Measurements from ENCODE around the gene ISLR2.
"Not testable (repeated sequence)": the region's sequence is repeated elsewhere in the genome, so short reads cannot be mapped to it uniquely, and the experiment has no call there.

ISLR2 gene

DNA sequence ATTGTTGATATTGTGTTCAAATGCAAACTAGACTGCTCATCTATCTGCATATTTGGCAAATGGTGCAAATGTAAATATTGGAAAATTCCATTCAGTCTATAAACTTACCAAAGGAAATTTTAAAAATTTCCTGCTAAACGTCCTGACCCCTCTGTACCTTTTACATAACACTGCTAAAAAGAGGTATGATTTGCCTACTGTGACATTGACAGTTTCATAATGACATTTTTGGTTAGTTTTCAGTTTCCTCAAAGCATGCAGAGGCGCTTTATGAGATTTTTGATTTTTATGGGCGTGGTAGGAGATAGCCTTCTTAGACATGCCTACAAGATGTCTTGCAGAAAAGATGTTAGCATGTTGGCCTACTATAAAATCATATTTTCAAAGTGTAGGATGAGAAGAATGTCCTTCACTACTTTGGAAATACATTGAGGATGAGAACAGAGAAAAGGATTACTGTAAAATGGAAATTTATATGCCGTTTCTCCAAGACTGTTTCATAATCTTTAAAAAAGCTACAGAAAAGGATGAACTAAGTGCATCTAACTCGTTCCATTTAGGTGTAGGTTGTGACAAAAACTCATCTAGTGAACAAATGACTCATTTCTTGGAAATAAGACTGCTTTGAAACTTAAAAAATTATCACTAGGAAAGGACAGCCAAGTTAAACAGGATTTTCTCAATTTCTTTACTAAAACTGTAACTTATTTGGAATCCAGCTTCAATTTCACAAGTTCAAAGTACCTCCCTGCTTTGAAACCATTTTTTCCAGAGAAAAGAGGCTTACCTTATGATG lies 28.7 kb downstream of the ISLR2 start:
- no peak for DNase-seq

DNA sequence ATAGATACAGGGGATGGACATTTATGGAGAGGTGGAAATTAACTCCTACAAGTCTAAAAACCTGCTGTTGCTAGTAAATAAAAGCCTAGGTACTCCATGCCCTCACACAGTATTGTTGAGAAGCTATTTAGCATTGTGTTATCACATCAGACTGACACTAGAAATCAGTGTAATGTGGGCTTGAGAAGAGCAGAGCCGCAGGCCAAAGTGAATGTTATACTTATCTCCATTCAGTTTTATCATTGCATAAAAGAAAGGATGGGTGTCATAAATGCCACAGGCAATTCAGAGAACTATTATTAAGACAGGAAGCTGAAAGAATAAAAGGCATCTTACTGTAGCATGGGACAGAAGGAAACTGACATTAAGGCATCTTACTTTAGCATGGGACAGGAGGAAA lies 29.4 kb downstream of the ISLR2 start:
- DNase-seq: no peak

DNA sequence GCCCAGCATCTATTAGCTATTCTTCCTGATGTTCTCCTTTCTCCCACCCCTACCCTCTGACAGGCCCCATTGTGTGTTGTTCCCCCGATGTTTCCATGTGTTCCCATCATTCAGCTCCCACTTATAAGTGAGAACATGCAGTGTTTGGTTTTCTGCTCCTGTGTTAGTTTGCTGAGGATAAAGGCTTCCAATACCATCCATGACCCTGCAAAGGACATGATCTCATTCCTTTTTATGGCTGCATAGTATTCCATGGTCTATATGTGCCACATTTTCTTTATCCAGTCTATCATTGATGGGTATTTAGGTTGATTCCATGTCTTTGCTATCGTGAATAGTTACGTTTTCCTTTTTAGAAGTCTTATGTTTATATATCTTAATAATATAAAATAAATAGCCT lies 30.0 kb downstream of the ISLR2 start:
- not testable (repeated sequence) for DNase-seq

DNA sequence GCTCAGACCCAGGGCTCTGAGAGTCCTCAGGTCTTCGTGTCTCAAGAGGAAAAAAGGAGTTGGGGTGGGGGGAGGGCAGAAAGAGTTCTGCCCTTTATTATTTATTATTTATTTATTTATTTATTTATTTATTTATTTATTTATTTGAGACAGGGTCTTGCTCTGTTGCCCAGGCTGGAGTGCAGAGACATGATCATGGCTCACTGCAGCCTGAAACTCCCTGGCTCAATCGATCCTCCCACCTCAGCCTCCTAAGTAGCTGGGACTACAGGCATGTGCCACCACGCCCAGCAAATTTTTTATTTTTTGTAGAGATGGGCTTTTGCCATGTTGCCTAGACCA lies 31.8 kb downstream of the ISLR2 start:
- not testable (repeated sequence) for DNase-seq

DNA sequence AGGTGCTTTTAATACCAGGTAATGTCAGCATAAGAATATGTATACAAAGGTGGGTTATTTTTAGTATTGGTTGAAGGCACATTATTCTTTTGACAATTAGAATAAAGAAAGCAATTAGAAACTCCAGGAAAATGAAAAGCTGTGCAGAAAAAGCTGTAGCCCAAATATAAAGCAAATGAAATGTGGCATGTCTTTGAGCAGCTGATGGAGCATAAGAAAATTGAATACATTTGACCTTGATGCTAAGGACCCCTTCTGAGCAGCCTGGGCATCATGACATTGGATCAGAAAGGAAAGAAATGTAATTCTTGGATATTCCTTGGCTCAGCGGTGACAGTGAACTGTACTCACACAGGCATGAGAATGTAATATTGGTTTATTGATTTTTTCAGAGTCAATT lies 35.1 kb downstream of the ISLR2 start:
- no peak for DNase-seq

DNA sequence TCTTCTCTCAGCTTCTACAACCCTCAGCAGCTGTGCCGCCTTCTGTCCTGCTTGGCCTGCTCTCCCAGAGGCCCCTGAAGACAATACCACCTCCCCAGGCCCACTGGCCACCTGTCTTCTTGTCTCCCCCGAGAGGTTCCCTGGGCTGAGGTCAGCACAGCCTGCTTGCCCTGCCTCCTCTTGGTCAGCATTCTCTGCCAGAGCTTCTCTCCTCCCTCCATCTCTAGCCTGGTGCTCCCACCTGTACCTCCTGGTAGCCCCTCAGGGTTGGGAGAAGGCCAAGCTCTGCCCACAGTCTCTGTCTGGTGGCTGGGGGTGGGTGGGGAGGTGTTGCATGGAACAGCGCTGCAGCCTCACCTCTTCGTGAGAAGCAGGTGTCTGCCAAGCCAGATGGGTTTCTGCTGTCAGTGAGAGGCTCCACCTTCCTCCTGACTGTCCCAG lies 37.5 kb downstream of the ISLR2 start:
- no peak for DNase-seq

DNA sequence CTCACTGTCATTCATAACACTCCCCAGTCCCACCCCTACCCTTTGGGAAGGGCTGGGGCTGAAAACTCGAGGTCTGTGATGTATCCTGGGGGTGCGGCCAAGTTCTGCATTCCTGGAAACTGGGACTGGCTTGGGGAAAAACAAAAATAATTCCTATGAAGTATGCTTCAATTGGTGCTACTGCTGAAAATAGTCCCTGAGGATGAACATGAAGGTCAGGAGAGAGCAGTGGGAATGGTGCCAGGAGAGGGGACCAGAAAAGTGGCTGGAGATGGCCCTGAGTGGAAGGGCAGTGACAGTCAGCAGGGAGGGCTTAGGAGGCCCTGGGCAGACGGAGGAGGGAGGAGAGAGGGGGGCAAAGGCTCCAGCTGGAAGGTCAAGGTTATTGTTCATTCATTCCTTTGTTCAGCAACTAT lies 38.3 kb downstream of the ISLR2 start:
- no peak for DNase-seq

DNA sequence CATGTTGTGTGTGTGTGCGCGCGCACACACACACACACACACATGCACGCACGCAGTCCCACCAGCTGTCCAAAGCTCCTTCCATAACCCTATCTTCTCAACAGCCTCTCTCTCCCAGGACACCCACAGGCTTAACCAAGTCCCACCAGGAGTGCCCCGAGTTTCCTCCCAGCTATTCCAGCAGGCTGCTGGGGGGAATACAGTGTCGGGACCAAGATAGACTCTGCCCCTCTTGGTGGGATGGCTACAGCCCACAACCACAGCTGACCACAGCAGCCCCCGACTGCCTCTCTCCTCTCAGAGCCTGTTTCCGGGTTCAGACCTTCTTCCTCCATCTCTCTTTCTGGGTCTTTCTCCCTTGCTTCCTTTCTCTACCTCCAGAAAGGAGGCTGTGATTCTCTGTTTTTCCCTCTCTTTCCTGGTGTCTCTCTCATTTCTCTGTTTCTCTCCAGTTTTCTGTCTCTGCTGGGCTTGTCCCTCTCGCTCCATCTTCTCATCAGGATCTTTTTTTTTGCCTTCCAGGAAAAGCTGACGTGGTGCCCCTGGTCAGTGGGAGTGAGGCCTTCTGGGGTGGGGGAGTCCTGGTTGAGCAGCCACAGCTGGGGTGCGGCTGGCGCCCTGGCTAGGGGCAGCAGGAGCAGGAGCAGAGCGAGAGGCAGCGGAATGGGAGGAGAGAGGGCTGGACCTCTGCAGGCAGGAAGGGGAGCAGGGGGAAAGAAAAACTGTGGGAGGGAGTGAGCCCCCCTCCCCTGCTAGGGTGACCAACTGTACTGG lies 39.9 kb downstream of the ISLR2 start:
- DNase-seq: no peak

DNA sequence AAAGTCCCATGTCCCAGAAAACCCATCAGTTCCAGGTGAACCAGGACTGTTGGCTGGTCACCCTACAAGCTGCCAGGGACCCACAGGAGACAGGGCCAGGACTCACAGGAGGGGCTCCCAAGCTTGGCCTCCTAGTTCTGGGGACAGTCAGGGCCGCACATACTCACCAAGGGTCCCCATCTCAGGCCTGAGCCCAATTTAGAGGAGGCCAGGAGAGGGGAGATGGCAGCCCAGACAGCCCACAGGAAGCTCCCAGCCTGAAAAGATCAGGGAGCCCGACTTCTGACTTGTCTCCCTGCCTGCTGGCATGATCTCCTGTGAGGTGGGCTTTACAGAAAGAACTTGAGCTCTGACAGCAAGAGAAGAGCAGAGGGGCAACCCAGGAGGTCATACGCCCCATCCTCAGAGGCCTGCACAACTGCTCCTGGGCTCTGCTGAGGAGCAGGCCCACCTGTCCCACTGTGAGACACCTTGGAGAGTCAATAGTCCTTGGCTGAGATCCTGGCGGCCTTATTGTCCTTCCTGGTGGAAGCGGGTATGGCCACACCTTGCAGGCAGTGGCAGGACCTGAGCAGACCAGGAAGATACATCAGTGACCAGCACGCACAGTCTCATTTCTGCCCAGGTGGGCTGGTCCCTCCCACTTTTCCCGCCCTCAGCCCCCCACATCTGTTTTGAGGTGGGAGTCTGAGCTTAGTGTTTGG lies 40.6 kb downstream of the ISLR2 start:
- no peak for DNase-seq

DNA sequence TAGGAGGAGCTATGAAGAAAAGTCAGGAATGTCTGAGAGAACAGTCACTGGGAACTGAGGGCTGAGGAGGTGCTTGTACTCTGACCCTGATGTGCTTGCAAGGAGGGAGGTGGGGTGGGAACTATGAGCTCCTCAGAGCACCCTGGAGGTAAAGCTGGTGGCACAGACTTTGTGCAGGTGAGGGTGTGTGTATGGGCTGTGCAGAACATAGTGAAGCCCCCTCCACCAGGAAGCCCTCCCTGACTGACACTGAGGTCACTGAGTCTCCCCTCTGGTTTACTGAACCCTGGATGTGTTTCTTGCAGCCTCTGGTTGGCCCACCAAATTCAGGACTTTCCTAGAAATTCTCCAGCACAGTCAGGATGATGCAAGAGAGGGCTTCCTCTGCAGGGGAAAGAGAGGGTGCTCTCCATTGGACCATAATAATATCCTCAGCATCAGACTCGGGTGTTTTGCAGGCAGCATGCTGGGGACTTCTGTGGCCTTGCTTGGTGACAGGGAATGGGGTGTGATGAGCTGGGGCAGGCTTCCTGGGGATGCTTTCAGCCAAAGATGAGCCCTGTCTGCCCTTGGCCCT lies 41.7 kb downstream of the ISLR2 start:
- no peak for DNase-seq

DNA sequence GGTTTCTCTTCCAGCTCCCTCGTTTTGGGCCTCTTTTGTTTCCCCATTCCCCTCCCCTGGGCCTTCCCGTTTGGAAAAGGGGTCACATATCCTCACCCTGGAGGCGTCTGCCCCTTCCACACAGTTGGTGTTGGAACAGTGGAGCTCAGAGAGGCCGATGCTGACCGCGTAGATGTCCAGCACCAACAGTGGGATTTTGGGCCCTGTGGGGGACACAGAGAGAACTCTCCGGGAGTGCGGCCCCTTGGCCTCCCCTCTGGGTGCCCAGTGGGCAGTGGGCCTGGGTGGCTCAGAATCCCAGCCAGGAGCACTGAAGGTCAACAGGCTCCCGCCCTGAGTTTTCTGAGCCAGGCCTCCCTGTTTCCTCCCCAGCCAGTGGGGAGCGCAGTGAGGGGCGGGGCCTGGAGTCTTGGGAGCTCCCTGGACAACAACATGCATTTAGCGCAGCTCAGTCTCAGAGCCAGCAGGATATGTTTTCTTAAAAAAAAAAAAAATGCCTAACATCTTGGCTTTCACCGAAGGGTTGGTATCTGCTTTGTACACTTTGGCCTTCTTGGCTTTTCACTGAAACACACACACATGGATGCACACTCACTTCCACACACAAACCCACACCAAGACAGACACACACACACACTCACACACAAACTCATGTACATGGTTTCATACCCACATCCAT lies 42.5 kb downstream of the ISLR2 start:
- peak; percentile 72 for DNase-seq

DNA sequence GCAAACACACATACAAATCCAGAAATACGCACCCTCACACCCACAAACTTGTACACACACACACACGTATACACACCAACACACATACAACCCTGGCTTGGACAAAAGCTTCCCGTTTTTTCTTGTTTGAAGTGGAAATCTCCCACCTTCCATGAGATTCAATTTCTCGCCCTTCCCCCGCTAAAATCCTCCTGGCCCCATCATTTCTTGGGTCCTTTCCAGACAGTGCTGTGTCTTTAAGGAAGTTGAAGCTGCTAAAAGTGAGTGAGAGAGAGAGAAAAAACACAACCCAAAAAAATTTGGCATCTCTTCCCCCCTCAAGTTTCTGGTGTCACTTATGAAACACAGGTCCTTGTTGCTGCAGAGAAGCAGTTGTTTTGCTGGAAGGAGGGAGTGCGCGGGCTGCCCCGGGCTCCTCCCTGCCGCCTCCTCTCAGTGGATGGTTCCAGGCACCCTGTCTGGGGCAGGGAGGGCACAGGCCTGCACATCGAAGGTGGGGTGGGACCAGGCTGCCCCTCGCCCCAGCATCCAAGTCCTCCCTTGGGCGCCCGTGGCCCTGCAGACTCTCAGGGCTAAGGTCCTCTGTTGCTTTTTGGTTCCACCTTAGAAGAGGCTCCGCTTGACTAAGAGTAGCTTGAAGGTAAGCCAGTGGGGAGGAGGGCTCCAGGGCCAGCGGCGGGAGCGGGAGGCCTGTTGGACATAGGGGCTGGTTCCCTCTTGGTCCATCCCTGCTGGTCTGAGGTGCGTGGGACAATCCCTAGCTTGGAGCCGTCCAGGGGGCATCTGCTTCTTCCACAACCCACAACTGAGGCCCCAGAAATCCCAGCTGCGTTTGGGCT lies 43.2 kb downstream of the ISLR2 start, which contains the start of gene ISLR:
ISLR (plus strand) TSS at position 331 of the 839 bp plus-strand sequence. CDS start 1,149 bp downstream, outside the sequence.
- peak; percentile 81 for DNase-seq

DNA sequence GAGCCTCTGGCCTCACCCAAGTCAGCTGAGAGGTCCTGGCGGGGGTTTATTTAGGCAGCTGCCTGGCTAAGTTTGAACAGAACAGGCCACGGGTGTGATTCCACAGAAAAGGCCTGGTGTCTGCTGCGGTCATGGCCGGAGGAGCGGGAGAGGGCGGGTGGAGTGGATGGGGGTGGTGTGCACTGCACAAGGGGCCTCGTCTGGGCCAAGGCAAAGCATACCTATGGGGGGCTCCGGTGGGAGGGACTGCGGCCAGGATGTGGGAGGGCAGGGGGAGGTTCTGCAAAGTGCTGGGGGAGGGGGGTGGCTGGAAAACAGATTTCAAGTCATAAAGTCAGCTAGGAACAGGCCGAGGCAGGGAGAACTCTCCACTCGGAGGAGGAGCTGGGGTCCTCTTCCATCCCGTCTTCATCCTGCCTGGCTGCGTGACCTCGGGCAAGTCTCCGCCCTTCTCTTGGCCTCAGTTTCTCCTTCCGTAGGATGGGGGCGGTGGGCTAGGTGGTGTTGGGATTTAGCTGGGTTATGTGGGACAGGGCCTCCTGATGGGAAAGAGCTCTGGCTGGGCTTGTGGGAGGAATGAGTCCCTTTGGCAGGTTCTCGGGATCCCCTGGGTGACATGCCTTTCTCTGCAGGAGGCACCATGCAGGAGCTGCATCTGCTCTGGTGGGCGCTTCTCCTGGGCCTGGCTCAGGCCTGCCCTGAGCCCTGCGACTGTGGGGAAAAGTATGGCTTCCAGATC lies 44.0 kb downstream of the ISLR2 start:
- peak; percentile 81 for DNase-seq

DNA sequence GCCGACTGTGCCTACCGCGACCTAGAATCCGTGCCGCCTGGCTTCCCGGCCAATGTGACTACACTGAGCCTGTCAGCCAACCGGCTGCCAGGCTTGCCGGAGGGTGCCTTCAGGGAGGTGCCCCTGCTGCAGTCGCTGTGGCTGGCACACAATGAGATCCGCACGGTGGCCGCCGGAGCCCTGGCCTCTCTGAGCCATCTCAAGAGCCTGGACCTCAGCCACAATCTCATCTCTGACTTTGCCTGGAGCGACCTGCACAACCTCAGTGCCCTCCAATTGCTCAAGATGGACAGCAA lies 44.5 kb downstream of the ISLR2 start:
- DNase-seq: no peak

DNA sequence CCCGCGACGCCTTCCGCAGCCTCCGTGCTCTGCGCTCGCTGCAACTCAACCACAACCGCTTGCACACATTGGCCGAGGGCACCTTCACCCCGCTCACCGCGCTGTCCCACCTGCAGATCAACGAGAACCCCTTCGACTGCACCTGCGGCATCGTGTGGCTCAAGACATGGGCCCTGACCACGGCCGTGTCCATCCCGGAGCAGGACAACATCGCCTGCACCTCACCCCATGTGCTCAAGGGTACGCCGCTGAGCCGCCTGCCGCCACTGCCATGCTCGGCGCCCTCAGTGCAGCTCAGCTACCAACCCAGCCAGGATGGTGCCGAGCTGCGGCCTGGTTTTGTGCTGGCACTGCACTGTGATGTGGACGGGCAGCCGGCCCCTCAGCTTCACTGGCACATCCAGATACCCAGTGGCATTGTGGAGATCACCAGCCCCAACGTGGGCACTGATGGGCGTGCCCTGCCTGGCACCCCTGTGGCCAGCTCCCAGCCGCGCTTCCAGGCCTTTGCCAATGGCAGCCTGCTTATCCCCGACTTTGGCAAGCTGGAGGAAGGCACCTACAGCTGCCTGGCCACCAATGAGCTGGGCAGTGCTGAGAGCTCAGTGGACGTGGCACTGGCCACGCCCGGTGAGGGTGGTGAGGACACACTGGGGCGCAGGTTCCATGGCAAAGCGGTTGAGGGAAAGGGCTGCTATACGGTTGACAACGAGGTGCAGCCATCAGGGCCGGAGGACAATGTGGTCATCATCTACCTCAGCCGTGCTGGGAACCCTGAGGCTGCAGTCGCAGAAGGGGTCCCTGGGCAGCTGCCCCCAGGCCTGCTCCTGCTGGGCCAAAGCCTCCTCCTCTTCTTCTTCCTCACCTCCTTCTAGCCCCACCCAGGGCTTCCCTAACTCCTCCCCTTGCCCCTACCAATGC lies 45.1 kb downstream of the ISLR2 start:
- no peak for DNase-seq

DNA sequence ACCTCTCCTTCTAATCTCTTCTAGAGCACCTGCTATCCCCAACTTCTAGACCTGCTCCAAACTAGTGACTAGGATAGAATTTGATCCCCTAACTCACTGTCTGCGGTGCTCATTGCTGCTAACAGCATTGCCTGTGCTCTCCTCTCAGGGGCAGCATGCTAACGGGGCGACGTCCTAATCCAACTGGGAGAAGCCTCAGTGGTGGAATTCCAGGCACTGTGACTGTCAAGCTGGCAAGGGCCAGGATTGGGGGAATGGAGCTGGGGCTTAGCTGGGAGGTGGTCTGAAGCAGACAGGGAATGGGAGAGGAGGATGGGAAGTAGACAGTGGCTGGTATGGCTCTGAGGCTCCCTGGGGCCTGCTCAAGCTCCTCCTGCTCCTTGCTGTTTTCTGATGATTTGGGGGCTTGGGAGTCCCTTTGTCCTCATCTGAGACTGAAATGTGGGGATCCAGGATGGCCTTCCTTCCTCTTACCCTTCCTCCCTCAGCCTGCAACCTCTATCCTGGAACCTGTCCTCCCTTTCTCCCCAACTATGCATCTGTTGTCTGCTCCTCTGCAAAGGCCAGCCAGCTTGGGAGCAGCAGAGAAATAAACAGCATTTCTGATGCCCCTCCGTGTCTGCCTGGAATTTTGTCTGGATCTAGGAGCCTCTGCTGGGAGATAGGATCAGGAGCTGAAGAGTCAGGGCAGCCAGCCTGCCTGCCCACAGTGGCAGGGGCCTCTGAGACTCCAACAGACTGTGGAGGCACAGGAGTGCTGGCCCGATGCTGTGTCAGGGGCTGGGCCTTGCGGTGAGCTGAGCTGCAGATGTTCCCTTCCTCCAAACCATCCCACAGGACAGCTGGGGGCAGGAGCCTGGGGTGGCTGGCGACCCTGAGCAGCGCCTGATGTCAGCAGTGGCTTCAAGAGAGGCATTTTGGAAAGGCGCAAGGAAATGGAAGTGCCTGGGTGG lies 46.2 kb downstream of the ISLR2 start:
- no peak for DNase-seq

DNA sequence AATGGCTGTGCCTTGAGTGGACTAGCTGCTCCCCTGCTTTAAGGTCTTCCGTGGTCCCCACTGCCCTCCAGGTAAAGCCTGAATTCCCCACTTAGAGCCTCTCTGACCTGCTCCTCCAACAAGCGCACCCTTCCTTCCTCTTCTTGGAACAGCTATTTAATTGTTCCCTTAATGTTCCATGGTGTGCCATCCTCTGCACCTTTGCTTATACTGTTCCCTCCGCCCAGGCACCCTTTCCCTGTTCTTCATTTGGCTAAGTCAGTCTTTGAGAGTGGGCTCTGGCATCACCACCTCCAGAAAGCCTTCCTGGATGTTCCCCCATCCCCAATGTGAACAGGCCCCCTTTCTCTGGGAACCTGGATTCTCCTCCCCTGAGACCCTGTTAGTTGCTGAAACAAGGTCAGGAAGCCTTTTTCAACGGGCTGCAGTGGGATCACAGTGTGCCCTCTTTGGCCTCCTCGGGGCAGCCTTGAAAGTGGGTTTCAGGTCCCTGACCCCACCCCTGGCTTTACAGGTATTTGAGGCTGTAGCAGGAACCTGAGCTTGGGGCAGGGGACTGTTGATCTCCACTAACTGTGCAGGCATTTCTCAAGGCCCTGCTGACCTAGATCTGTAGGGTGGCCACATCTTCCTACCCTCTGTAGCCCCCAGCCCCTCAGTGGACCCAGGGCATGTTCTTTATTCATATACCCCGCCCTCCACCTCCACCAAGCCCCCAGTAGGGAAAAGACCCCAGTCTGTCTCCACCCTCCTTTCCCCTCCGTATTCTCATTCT lies 48.1 kb downstream of the ISLR2 start:
- no peak for DNase-seq

Data from fibroblast of upper back skin (primary cell).